Duodenal mucosa (tissue), 2 donors: ENCODE measurements around the gene RNASE8.

Source experiments
- H3K27ac ChIP-seq: one replicate; pipeline ENCODE4 v1.7.0; 2013; ENCODE audit warnings: low read depth, low read length
- H3K27me3 ChIP-seq, 2 donors: one replicate each; pipeline ENCODE4 v1.7.0; 2013; ENCODE audit warnings: low read length in 2 of 2, control low read depth in 1 of 2; ENCODE audit not compliant: insufficient read depth in 2 of 2, control insufficient read depth in 1 of 2
- H3K36me3 ChIP-seq, 2 donors: one replicate each; pipeline ENCODE4 v1.7.0; 2013; ENCODE audit warnings: low read length in 2 of 2, control low read depth in 1 of 2; ENCODE audit not compliant: insufficient read depth in 2 of 2, control insufficient read depth in 1 of 2
- H3K4me1 ChIP-seq, 2 donors: one replicate each; pipeline ENCODE4 v1.7.0; 2013; ENCODE audit warnings: low read length in 2 of 2, control low read depth in 1 of 2; ENCODE audit not compliant: insufficient read depth in 2 of 2, control insufficient read depth in 1 of 2
- H3K4me3 ChIP-seq, 2 donors: one replicate each; pipeline ENCODE4 v1.7.0; 2013; ENCODE audit warnings: low read length in 2 of 2, low read depth in 1 of 2
- H3K9ac ChIP-seq, 2 donors: one replicate each; pipeline ENCODE4 v1.7.0; 2013; ENCODE audit warnings: low read length in 2 of 2, low read depth in 1 of 2
- H3K9me3 ChIP-seq, 2 donors: one replicate each; pipeline ENCODE4 v1.7.0; 2013; ENCODE audit warnings: low read length in 2 of 2, control low read depth in 1 of 2; ENCODE audit not compliant: control insufficient read depth in 1 of 2

Gene RNASE8

GRCh38 chr14:21104448-21105060 lies 46.9 kb downstream of the RNASE8 start:
- H3K4me1 ChIP-seq = peaks cover 43 to 57% of the 10 kb centered on the region in 2 donors
- H3K4me3 ChIP-seq = peak overlapping the region; percentile 66 to 82
- no peaks in the 10 kb centered on the region for H3K9me3 ChIP-seq
- H3K9ac ChIP-seq = peak overlapping the region; percentile 88 to 97
- H3K36me3 ChIP-seq = no peaks in the 10 kb centered on the region
- H3K27me3 ChIP-seq = no peaks in the 10 kb centered on the region
- peak overlapping the region; percentile 98 for H3K27ac ChIP-seq

- Histone ChIP-seq H3K9me3 (no peaks in the 10 kb centered on the region), H3K4me1 (peaks cover 43 to 53% of the 10 kb centered on the region in 2 donors), H3K9ac (peak overlapping the region; percentile 88 to 97), H3K36me3 (no peaks in the 10 kb centered on the region), H3K27me3 (no peaks in the 10 kb centered on the region), H3K27ac (peak overlapping the region; percentile 98), H3K4me3 (peak overlapping the region; percentile 66 to 82)
These were observed 47.5 kb downstream of the RNASE8 start for GRCh38 chr14:21105095-21105494.

- H3K4me3 ChIP-seq = no peak overlapping the region
- H3K27me3 ChIP-seq = no peaks in the 10 kb centered on the region
- H3K27ac ChIP-seq = no peak overlapping the region
- no peaks in the 10 kb centered on the region for H3K36me3 ChIP-seq
- H3K9ac ChIP-seq = no peak overlapping the region
- no peaks in the 10 kb centered on the region for H3K9me3 ChIP-seq
- H3K4me1 ChIP-seq = peaks cover 43 to 45% of the 10 kb centered on the region in 2 donors
These were observed 48.5 kb downstream of the RNASE8 start for GRCh38 chr14:21106176-21106497.

- H3K4me1 ChIP-seq = peaks cover 42 to 45% of the 10 kb centered on the region in 2 donors
- no peak overlapping the region for H3K27ac ChIP-seq
- H3K27me3 ChIP-seq = no peaks in the 10 kb centered on the region
- no peaks in the 10 kb centered on the region for H3K9me3 ChIP-seq
- H3K36me3 ChIP-seq = no peaks in the 10 kb centered on the region
- peak overlapping the region in 1 of 2 donors; percentile 2 for H3K4me3 ChIP-seq
- peak overlapping the region; percentile 5 to 7 for H3K9ac ChIP-seq
These were observed 49.1 kb downstream of the RNASE8 start for GRCh38 chr14:21106498-21107282.

- no peak overlapping the region for H3K27ac ChIP-seq
- no peaks in the 10 kb centered on the region for H3K36me3 ChIP-seq
- no peaks in the 10 kb centered on the region for H3K27me3 ChIP-seq
- H3K9me3 ChIP-seq = no peaks in the 10 kb centered on the region
- peaks cover 35 to 40% of the 10 kb centered on the region in 2 donors for H3K4me1 ChIP-seq
- H3K9ac ChIP-seq = no peak overlapping the region
- H3K4me3 ChIP-seq = no peak overlapping the region
These were observed 49.7 kb downstream of the RNASE8 start for GRCh38 chr14:21107283-21107800.
